ENCODE measurements around the gene UGT1A5. TPM values are rescaled to one million over a fixed set of nuclear protein-coding genes. Genes with fewer than 3 reads are reported as not detected.

UGT1A5 gene
- polyA plus RNA-seq, 1 donor (not counting 4 experiments of a cell fraction or from before 2014, with no cell fraction given), result 1.3 TPM

- dilution Hi-C loops (cut with MboI; ENCODE audit: extremely low pct_ligation_motif_present, low sequenced_read_pairs), result no loop called here
- H3K36me3 ChIP-seq (ENCODE audit: control insufficient read depth in 2 of 2, extremely low read depth in 1 of 2, insufficient read depth in 2 of 2, low read length in 2 of 2), result no peaks in the 10 kb centered on the region
- no peaks in the 10 kb centered on the region for H3K9me1 ChIP-seq (ENCODE audit: control insufficient read depth, extremely low read depth, insufficient read depth, low read length)
- no peaks in the 10 kb centered on the region for H3K79me2 ChIP-seq (ENCODE audit: control insufficient read depth, insufficient read depth, low read length)
- no peak overlapping the region for H3K9ac ChIP-seq (ENCODE audit: control insufficient read depth, extremely low read depth, insufficient read depth, low read length)
- H3K4me1 ChIP-seq (ENCODE audit: control insufficient read depth, extremely low read depth, insufficient read depth, low read length), result peaks cover 9% of the 10 kb centered on the region
- TF ChIP-seq EZH2 (IDR thresholded peaks at IDR 0.05; ENCODE audit: low read length), result no peak
- TF ChIP-seq CTCF (optimal IDR thresholded peaks at IDR 0.05 in 1 of 3, IDR thresholded peaks at IDR 0.05 in 1 of 3, conservative IDR thresholded peaks at IDR 0.05 in 1 of 3; ENCODE audit: extremely low read depth in 1 of 3, insufficient read depth in 2 of 3, low read length in 3 of 3), result no peak
- H3K27ac ChIP-seq (ENCODE audit: control insufficient read depth, insufficient read depth, low read length), result no peak overlapping the region
- no peak overlapping the region for H3K4me2 ChIP-seq (ENCODE audit: control insufficient read depth, extremely low read depth, insufficient read depth, low read depth, low read length)
- DNase-seq (ENCODE audit: low read depth, low spot score) (no peak), FAIRE-seq (no peak)
- H2AFZ ChIP-seq (ENCODE audit: control insufficient read depth, low read length), result no peak overlapping the region
- no peaks in the 10 kb centered on the region for H4K20me1 ChIP-seq (ENCODE audit: control insufficient read depth, extremely low read depth, insufficient read depth, low read length)
- no peak overlapping the region for H3K4me3 ChIP-seq (ENCODE audit: control insufficient read depth in 2 of 3, extremely low read depth in 1 of 3, insufficient read depth in 2 of 3, low read depth in 1 of 3, low read length in 3 of 3)
- peaks cover 10% of the 10 kb centered on the region for H3K27me3 ChIP-seq (ENCODE audit: control insufficient read depth, extremely low read depth, insufficient read depth, low read length)
- H3K9me3 ChIP-seq (ENCODE audit: control insufficient read depth, low read depth, low read length), result no peaks in the 10 kb centered on the region
Measured at GRCh38 chr2:233800208-233800607, 87.5 kb downstream of the UGT1A5 start.

- no peak overlapping the region for H3K4me2 ChIP-seq (ENCODE audit: control insufficient read depth, extremely low read depth, insufficient read depth, low read depth, low read length)
- H3K4me1 ChIP-seq (ENCODE audit: control insufficient read depth, extremely low read depth, insufficient read depth, low read length), result peaks cover 6% of the 10 kb centered on the region
- H3K9ac ChIP-seq (ENCODE audit: control insufficient read depth, extremely low read depth, insufficient read depth, low read length), result no peak overlapping the region
- H3K27ac ChIP-seq (ENCODE audit: control insufficient read depth, insufficient read depth, low read length), result no peak overlapping the region
- no peak for DNase-seq (ENCODE audit: low read depth, low spot score)
- H3K79me2 ChIP-seq (ENCODE audit: control insufficient read depth, insufficient read depth, low read length), result no peaks in the 10 kb centered on the region
- H2AFZ ChIP-seq (ENCODE audit: control insufficient read depth, low read length), result no peak overlapping the region
- no peaks in the 10 kb centered on the region for H4K20me1 ChIP-seq (ENCODE audit: control insufficient read depth, extremely low read depth, insufficient read depth, low read length)
- TF ChIP-seq EZH2 (IDR thresholded peaks at IDR 0.05; ENCODE audit: low read length) (no peak), CTCF (optimal IDR thresholded peaks at IDR 0.05 in 1 of 3, IDR thresholded peaks at IDR 0.05 in 1 of 3, conservative IDR thresholded peaks at IDR 0.05 in 1 of 3; ENCODE audit: extremely low read depth in 1 of 3, insufficient read depth in 2 of 3, low read length in 3 of 3) (peak in 1 of 3 experiments; percentile 45)
- no peaks in the 10 kb centered on the region for H3K9me3 ChIP-seq (ENCODE audit: control insufficient read depth, low read depth, low read length)
- no peaks in the 10 kb centered on the region for H3K36me3 ChIP-seq (ENCODE audit: control insufficient read depth in 2 of 2, extremely low read depth in 1 of 2, insufficient read depth in 2 of 2, low read length in 2 of 2)
- peaks cover 10% of the 10 kb centered on the region for H3K27me3 ChIP-seq (ENCODE audit: control insufficient read depth, extremely low read depth, insufficient read depth, low read length)
- peak; percentile 36 for FAIRE-seq
- dilution Hi-C loops (cut with MboI; ENCODE audit: extremely low pct_ligation_motif_present, low sequenced_read_pairs), result no loop called here
- no peaks in the 10 kb centered on the region for H3K9me1 ChIP-seq (ENCODE audit: control insufficient read depth, extremely low read depth, insufficient read depth, low read length)
- no peak overlapping the region for H3K4me3 ChIP-seq (ENCODE audit: control insufficient read depth in 2 of 3, extremely low read depth in 1 of 3, insufficient read depth in 2 of 3, low read depth in 1 of 3, low read length in 3 of 3)
Measured at GRCh38 chr2:233801357-233802131, 88.8 kb downstream of the UGT1A5 start.

All from keratinocyte (primary cell).